GM20000 (cell line): ENCODE results near the gene MCIDAS.

Source experiments
- DNase-seq: peaks from one replicate; pipeline ENCODE4 v3.0.0; 2012; ENCODE audit warnings: low spot score
- CTCF ChIP-seq: IDR thresholded peaks from 2 replicates; pipeline ENCODE4 v1.5.1; 2012; ENCODE audit warnings: mild to moderate bottlenecking, control low read depth; ENCODE audit errors: extremely low read depth, missing control alignments

MCIDAS gene

GRCh38 chr5:55220433-55221185 is 6.5 kb downstream of the MCIDAS start:
- DNase-seq: peak; percentile 16
- TF ChIP-seq CTCF: no peak

DNA sequence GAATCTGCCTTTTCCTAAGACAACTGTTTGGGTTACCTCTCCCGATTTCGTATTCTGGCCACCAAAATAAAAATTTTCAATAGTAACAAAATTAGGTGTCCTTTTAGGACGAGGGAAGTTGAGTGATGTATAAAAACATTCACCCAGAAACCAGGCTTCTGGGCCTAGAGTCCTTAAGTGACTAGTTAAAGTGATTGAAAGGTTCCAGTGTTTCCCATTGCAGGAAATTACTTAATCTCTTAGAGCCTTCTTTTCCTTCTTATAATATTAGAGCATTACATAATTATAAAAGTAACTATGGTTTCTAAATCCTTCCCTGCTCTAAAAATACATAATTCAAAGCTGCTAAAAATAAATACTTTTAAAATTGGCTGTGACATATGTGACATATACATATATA is 7.3 kb downstream of the MCIDAS start:
- TF ChIP-seq CTCF: no peak
- no peak for DNase-seq

DNA sequence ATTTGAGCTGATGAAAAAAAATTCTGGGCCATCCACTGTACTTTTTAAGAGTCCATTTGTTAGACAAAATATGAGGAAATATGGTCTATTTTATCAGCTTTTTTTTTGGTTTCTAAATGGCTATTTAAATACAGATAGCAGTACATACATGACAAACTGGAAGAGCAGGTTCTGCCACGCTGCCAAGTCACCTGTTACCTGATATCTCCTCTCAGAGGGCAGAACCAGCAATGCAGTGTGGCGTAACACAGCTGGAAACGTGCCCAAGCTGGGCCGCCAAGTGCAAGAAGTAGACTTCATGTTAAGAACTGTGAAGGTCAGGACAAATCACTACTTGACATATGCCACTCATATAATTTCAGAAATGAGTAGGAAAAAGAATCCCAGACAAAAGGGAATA is 8.1 kb downstream of the MCIDAS start:
- no peak for TF ChIP-seq CTCF
- no peak for DNase-seq

GRCh38 chr5:55211184-55211874 is 15.8 kb downstream of the MCIDAS start:
- no peak for TF ChIP-seq CTCF
- DNase-seq: no peak

- no peak for DNase-seq
- TF ChIP-seq CTCF: no peak
These were observed 22.1 kb downstream of the MCIDAS start for GRCh38 chr5:55205001-55205400.

GRCh38 chr5:55191165-55191564 is 36.0 kb downstream of the MCIDAS start:
- DNase-seq: no peak
- TF ChIP-seq CTCF: no peak
